Hematopoietic multipotent progenitor cell treated with erythropoietin and hydrocortisone succinate and interleukin-3 and kit ligand, for 4 days (in vitro differentiated cells): ENCODE measurements around the gene LIMA1.
"Not testable (repeated sequence)": the region's sequence is repeated elsewhere in the genome, so short reads cannot be mapped to it uniquely, and the experiment has no call there.

Source experiments
- DNase-seq: peaks from one replicate; pipeline ENCODE4 v3.0.0-alpha.2; 2015

The LIMA1 gene

GRCh38 chr12:50185301-50185895 lies 97.9 kb downstream of the LIMA1 start:
- no peak for DNase-seq

- DNase-seq = no peak
These were observed 99.1 kb downstream of the LIMA1 start for GRCh38 chr12:50184261-50184660.

- DNase-seq = peak; percentile 40
These were observed 100.9 kb downstream of the LIMA1 start for GRCh38 chr12:50182461-50182860.

GRCh38 chr12:50181691-50182090 lies 101.6 kb downstream of the LIMA1 start:
- no peak for DNase-seq

- DNase-seq = no peak
These were observed 107.6 kb downstream of the LIMA1 start for GRCh38 chr12:50175716-50176026.

GRCh38 chr12:50174971-50175715 lies 108.2 kb downstream of the LIMA1 start:
- DNase-seq = peak; percentile 83

GRCh38 chr12:50167049-50167828 lies 116.1 kb downstream of the LIMA1 start, which contains the start of gene CERS5:
TSS of gene CERS5 (minus strand) at chr12:50167369. CDS start at chr12:50167297, 72 bp downstream.
- DNase-seq = peak; percentile 99

GRCh38 chr12:50166799-50167048 lies 116.6 kb downstream of the LIMA1 start:
- DNase-seq = peak; percentile 66

- DNase-seq = no peak
These were observed 118.4 kb downstream of the LIMA1 start for GRCh38 chr12:50164963-50165362.

GRCh38 chr12:50162230-50162629 lies 121.1 kb downstream of the LIMA1 start:
- DNase-seq = peak; percentile 18

- DNase-seq = no peak
These were observed 122.7 kb downstream of the LIMA1 start for GRCh38 chr12:50160643-50161042.

GRCh38 chr12:50157259-50157658 lies 126.1 kb downstream of the LIMA1 start:
- no peak for DNase-seq

- no peak for DNase-seq
These were observed 126.7 kb downstream of the LIMA1 start for GRCh38 chr12:50156641-50157040.

- DNase-seq = not testable (repeated sequence)
These were observed 128.4 kb downstream of the LIMA1 start for GRCh38 chr12:50154947-50155346.

GRCh38 chr12:50151047-50151687 lies 132.2 kb downstream of the LIMA1 start:
- DNase-seq = no peak

- DNase-seq = no peak
These were observed 134.0 kb downstream of the LIMA1 start for GRCh38 chr12:50149311-50149710.

- DNase-seq = not testable (repeated sequence)
These were observed 135.3 kb downstream of the LIMA1 start for GRCh38 chr12:50148011-50148410.

GRCh38 chr12:50147281-50147680 lies 136.0 kb downstream of the LIMA1 start:
- DNase-seq = no peak

- no peak for DNase-seq
These were observed 137.9 kb downstream of the LIMA1 start for GRCh38 chr12:50145439-50145838.

GRCh38 chr12:50142993-50143392 lies 140.3 kb downstream of the LIMA1 start:
- DNase-seq = no peak

- peak; percentile 79 for DNase-seq
These were observed 150.7 kb downstream of the LIMA1 start for GRCh38 chr12:50132505-50133135.

- DNase-seq = no peak
These were observed 154.0 kb downstream of the LIMA1 start for GRCh38 chr12:50129290-50129689.

GRCh38 chr12:50127546-50127945 lies 155.8 kb downstream of the LIMA1 start:
- DNase-seq = no peak
